Measurements from ENCODE around the gene FAF1. TPM values are rescaled to one million over a fixed set of nuclear protein-coding genes. Genes with fewer than 3 reads are reported as not detected.

Gene FAF1
- total RNA-seq, 6 experiments from 2014 or later, result 24.1 to 32.4 (median 31.6) TPM

DNA sequence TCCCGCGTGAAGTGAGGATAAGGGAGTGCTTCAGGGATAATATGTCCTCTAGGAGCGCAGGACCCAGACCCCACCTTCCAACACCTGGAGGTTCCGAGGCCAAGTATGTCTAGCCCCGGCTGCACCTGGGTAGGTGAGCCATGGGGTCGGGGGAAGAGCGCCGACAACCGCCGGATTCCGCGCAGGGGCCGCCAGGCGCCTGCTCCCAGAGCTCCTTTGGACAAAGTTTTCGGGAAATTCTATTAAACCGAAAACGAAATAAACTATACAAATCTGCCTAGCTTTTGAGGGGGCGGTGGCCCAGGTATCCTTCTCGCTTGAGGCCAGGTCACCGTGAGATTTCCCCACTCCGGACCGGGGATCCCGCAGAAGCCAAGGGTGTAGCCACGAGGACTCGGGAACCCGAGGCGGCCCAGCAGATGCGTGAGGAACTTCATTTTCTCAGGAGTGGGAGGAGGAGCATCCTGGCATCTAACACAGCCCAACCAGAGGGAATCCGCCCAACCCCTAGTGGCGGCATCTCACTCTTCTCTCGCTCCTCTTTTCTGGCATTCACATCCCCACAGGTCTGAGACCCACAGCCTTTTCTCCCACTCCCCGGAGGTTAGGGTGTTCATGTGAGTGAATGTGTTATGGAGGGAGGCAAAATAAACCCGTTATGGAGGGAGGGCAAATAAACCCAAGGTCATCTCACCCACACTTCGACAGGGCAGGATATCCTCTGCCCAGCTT lies 534.5 kb downstream of the FAF1 start:
- no peaks in the 10 kb centered on the region for H3K9me3 ChIP-seq
- intact Hi-C loops (cut with DNase I), result no loop called here
- H3K4me3 ChIP-seq, result no peak overlapping the region
- TF ChIP-seq, protein P1, sequence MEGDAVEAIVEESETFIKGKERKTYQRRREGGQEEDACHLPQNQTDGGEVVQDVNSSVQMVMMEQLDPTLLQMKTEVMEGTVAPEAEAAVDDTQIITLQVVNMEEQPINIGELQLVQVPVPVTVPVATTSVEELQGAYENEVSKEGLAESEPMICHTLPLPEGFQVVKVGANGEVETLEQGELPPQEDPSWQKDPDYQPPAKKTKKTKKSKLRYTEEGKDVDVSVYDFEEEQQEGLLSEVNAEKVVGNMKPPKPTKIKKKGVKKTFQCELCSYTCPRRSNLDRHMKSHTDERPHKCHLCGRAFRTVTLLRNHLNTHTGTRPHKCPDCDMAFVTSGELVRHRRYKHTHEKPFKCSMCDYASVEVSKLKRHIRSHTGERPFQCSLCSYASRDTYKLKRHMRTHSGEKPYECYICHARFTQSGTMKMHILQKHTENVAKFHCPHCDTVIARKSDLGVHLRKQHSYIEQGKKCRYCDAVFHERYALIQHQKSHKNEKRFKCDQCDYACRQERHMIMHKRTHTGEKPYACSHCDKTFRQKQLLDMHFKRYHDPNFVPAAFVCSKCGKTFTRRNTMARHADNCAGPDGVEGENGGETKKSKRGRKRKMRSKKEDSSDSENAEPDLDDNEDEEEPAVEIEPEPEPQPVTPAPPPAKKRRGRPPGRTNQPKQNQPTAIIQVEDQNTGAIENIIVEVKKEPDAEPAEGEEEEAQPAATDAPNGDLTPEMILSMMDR (IDR thresholded peaks at IDR 0.05), result no peak
- no peak for TF ChIP-seq POLR2A (IDR thresholded peaks at IDR 0.05)
- WGBS (ENCODE audit: insufficient coverage, low coverage, low lambda C conversion rate, missing lambda C conversion rate), result 3% methylated on average over 9 of the region's 34 CpGs
- DNase-seq (no peak), ATAC-seq (peak in 1 of 4 donors; percentile 8)
- H3K27me3 ChIP-seq, result peaks cover 35 to 81% of the 10 kb centered on the region in 2 donors
- H3K27ac ChIP-seq, result no peak overlapping the region
- no peaks in the 10 kb centered on the region for H3K36me3 ChIP-seq
- peaks cover 0 to 47% (median 6%) of the 10 kb centered on the region in 4 donors for H3K4me1 ChIP-seq

DNA sequence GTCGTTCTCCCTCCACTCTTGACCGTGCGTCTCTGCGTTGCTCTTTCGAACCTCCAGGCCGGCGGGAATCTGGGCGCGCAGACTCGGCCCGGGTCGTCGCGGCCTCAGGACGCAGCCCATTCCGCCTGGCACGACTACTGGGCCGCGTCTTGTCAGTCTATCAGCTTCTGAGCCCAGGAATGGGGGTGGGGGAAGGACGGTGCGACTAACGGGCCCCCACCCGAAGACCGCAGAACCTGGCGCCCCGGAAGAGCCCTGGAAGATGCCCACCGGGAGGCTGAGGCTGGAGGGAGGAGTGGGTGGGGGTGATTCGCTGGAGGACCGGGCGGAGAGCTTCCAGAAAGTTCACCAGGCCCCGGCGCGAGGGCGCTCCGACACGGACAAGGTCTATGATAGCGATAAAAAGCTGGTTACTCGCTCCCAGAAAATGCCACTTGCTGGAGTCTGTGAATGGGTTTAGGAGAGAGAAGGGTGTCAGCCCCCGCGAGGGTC lies 535.1 kb downstream of the FAF1 start:
- Histone ChIP-seq H3K4me3 (no peak overlapping the region), H3K36me3 (no peaks in the 10 kb centered on the region), H3K27me3 (peaks cover 36 to 80% of the 10 kb centered on the region in 2 donors), H3K27ac (no peak overlapping the region), H3K4me1 (peaks cover 0 to 48% (median 6%) of the 10 kb centered on the region in 4 donors), H3K9me3 (no peaks in the 10 kb centered on the region)
- TF ChIP-seq POLR2A (IDR thresholded peaks at IDR 0.05), result no peak
- TF ChIP-seq, protein P1 (IDR thresholded peaks at IDR 0.05), result no peak
- ATAC-seq (no peak), DNase-seq (no peak)
- intact Hi-C loops (cut with DNase I), result no loop called here
- WGBS (ENCODE audit: insufficient coverage, low coverage, low lambda C conversion rate, missing lambda C conversion rate), result 3% methylated on average over 35 of the region's 40 CpGs

GRCh38 chr1:50424045-50424883 lies 535.8 kb downstream of the FAF1 start:
- H3K36me3 ChIP-seq, result no peaks in the 10 kb centered on the region
- peaks cover 0 to 48% (median 6%) of the 10 kb centered on the region in 4 donors for H3K4me1 ChIP-seq
- intact Hi-C loops (cut with DNase I), result no loop called here
- no peak overlapping the region for H3K27ac ChIP-seq
- H3K9me3 ChIP-seq, result no peaks in the 10 kb centered on the region
- peak overlapping the region in 1 of 3 donors; percentile 16 for H3K4me3 ChIP-seq
- peaks cover 33 to 79% of the 10 kb centered on the region in 2 donors for H3K27me3 ChIP-seq
- 6% methylated on average over 35 of the region's 35 CpGs for WGBS (ENCODE audit: insufficient coverage, low coverage, low lambda C conversion rate, missing lambda C conversion rate)
- ATAC-seq, result no peak
- no peak for TF ChIP-seq POLR2A (IDR thresholded peaks at IDR 0.05)
- TF ChIP-seq, protein P1 (IDR thresholded peaks at IDR 0.05), result no peak
- no peak for DNase-seq

DNA sequence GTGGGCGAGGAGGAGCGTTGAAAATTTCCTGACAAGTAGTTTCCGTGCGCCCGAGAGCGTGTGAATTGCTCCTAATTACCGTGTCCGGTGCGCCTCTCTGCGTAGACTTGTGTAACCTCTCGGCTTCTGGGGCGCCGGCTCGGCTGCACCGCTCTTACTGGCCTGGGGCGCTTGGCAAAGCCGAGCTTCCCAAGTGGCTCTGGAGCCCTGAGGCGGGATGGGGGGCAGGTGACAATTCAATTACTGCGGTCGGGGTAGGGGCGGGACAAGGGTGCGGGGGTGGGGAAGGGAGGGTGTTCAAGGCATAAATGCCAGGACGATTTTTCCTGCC lies 536.4 kb downstream of the FAF1 start:
- Histone ChIP-seq H3K27me3 (peaks cover 31 to 79% of the 10 kb centered on the region in 2 donors), H3K4me1 (peaks cover 0 to 50% (median 6%) of the 10 kb centered on the region in 4 donors), H3K27ac (no peak overlapping the region), H3K4me3 (peak overlapping the region in 1 of 3 donors; percentile 16), H3K36me3 (no peaks in the 10 kb centered on the region), H3K9me3 (no peaks in the 10 kb centered on the region)
- WGBS (ENCODE audit: insufficient coverage, low coverage, low lambda C conversion rate, missing lambda C conversion rate), result 6% methylated on average over 15 of the region's 23 CpGs
- ATAC-seq, result no peak
- intact Hi-C loops (cut with DNase I), result no loop called here
- TF ChIP-seq, protein P1 (IDR thresholded peaks at IDR 0.05), result no peak
- TF ChIP-seq POLR2A (IDR thresholded peaks at IDR 0.05), result no peak
- DNase-seq, result no peak

Measured in right lobe of liver (tissue), 6 donors.